Type B pancreatic cell (in vitro differentiated cells): ENCODE measurements around the gene NUP85. TPM values are rescaled to one million over a fixed set of nuclear protein-coding genes. Genes with fewer than 3 reads are reported as not detected.

Experiments used
- DNase-seq: peaks from one replicate; pipeline ENCODE4 v3.0.0; 2021; ENCODE audit warnings: mixed read lengths; ENCODE audit not compliant: unreplicated experiment; ENCODE audit errors: extremely low spot score
- H3K27ac Mint-ChIP-seq: 2 replicates; pipeline ENCODE4 v1.8.0; 2021; ENCODE audit warnings: mild to moderate bottlenecking, mixed read lengths
- H3K27me3 Mint-ChIP-seq: 2 replicates; pipeline ENCODE4 v1.8.0; 2021; ENCODE audit warnings: mixed read lengths
- H3K36me3 Mint-ChIP-seq: 2 replicates; pipeline ENCODE4 v1.8.0; 2021; ENCODE audit warnings: mixed read lengths
- H3K4me1 Mint-ChIP-seq: one replicate; pipeline ENCODE4 v1.8.0; 2021; ENCODE audit warnings: mixed read lengths; ENCODE audit not compliant: unreplicated experiment
- H3K4me3 Mint-ChIP-seq: 2 replicates; pipeline ENCODE4 v1.8.0; 2021; ENCODE audit warnings: mild to moderate bottlenecking, mixed read lengths
- H3K9me3 Mint-ChIP-seq: 2 replicates; pipeline ENCODE4 v1.8.0; 2021; ENCODE audit warnings: mixed read lengths
- total RNA-seq: library from RNA; stranded (reverse); gene quantifications from 2 replicates; pipeline ENCODE4 v1.2.1, GENCODE V29; 2021; ENCODE audit warnings: low replicate concordance
- TF ChIP-seq, protein P1 (sequence below): fragments of 200-600 bp; sonication (generic); conservative IDR thresholded peaks from 2 replicates; pipeline ENCODE4 v1.5.0; 2021; ENCODE audit warnings: antibody characterized with exemption, mild to moderate bottlenecking

The NUP85 gene
- total RNA-seq, 1 donor from 2014 or later: 84.1 TPM

- Mint-ChIP-seq H3K27me3 (no peaks in the 10 kb centered on the region), H3K4me1 (peaks cover 7% of the 10 kb centered on the region), H3K27ac (no peak overlapping the region), H3K9me3 (no peaks in the 10 kb centered on the region), H3K36me3 (peaks cover 10% of the 10 kb centered on the region), H3K4me3 (peak overlapping the region; percentile 65)
- no peak for DNase-seq
- TF ChIP-seq, protein P1, sequence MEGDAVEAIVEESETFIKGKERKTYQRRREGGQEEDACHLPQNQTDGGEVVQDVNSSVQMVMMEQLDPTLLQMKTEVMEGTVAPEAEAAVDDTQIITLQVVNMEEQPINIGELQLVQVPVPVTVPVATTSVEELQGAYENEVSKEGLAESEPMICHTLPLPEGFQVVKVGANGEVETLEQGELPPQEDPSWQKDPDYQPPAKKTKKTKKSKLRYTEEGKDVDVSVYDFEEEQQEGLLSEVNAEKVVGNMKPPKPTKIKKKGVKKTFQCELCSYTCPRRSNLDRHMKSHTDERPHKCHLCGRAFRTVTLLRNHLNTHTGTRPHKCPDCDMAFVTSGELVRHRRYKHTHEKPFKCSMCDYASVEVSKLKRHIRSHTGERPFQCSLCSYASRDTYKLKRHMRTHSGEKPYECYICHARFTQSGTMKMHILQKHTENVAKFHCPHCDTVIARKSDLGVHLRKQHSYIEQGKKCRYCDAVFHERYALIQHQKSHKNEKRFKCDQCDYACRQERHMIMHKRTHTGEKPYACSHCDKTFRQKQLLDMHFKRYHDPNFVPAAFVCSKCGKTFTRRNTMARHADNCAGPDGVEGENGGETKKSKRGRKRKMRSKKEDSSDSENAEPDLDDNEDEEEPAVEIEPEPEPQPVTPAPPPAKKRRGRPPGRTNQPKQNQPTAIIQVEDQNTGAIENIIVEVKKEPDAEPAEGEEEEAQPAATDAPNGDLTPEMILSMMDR: no peak
Observed at GRCh38 chr17:75208161-75208560, 2.7 kb downstream of the NUP85 start.

- H3K36me3 Mint-ChIP-seq: peaks cover 10% of the 10 kb centered on the region
Observed at GRCh38 chr17:75209061-75209460, 3.6 kb downstream of the NUP85 start.

DNA sequence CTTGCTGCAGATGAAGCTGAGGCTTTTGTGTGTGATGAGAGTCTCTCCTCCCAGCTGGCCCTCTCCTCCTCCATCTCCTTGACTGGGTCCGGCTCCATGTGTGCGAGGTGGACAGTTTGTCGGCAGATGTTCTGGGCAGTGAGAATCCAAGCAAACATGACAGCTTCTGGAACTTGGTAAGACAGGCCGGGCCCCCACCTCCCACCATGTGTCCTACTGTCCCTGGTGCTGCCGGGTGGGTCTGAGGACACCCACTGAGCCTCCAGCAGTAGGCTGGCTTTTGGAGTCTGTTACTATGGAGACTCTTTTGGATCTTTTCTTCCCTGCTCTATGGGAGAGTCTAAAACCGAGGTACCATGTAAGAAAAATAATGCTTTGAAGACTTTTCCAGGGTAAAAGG lies 12.7 kb downstream of the NUP85 start:
- Mint-ChIP-seq H3K4me3 (no peak overlapping the region), H3K27ac (no peak overlapping the region), H3K27me3 (no peaks in the 10 kb centered on the region), H3K36me3 (peaks cover 15% of the 10 kb centered on the region), H3K4me1 (no peaks in the 10 kb centered on the region), H3K9me3 (no peaks in the 10 kb centered on the region)
- TF ChIP-seq, protein P1: no peak
- DNase-seq: no peak

More at GRCh38 chr17:75209061-75209460, 3.6 kb downstream of the NUP85 start:
- TF ChIP-seq, protein P1: no peak
- no peaks in the 10 kb centered on the region for H3K9me3 Mint-ChIP-seq
- DNase-seq: no peak
- no peak overlapping the region for H3K27ac Mint-ChIP-seq
- no peaks in the 10 kb centered on the region for H3K27me3 Mint-ChIP-seq
- no peak overlapping the region for H3K4me3 Mint-ChIP-seq
- H3K4me1 Mint-ChIP-seq: peaks cover 7% of the 10 kb centered on the region

DNA sequence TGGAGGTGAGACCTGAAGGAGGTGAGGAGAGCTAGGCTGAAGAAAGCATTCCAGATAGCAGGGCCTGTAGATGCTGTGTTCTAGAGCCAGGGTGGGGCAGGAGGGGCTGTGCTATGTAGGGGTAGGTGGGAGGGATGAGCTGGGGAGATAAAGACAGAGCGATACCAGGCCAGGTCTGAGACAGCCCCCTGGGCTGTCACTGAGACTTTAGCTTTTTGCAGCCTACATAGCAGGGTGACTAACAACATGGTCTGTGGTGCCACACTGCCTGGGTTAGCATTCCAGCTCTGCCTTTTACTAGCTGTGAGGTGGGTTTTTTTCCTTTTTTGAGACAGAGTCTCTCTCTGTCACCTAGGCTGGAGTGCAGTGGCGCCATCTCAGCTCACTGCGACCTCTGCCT lies 14.3 kb downstream of the NUP85 start:
- no peak overlapping the region for H3K4me3 Mint-ChIP-seq
- H3K9me3 Mint-ChIP-seq: no peaks in the 10 kb centered on the region
- DNase-seq: no peak
- TF ChIP-seq, protein P1: no peak
- no peak overlapping the region for H3K27ac Mint-ChIP-seq
- no peaks in the 10 kb centered on the region for H3K4me1 Mint-ChIP-seq
- no peaks in the 10 kb centered on the region for H3K27me3 Mint-ChIP-seq
- peaks cover 15% of the 10 kb centered on the region for H3K36me3 Mint-ChIP-seq

DNA sequence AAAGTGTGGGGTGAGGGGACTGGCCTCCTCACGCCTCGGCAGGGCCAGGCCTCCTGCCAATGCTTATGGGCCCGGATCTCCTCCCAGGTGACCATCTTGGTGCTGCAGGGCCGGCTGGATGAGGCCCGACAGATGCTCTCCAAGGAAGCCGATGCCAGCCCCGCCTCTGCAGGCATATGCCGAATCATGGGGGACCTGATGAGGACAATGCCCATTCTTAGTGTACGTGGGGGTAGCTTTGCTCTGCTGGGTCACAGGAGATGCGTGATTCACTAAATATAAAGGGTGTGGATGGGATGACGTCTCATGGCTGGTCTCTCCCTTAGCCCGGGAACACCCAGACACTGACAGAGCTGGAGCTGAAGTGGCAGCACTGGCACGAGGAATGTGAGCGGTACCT lies 19.5 kb downstream of the NUP85 start:
- Mint-ChIP-seq H3K4me1 (no peaks in the 10 kb centered on the region), H3K9me3 (no peaks in the 10 kb centered on the region), H3K27me3 (no peaks in the 10 kb centered on the region), H3K36me3 (peaks cover 6% of the 10 kb centered on the region), H3K27ac (no peak overlapping the region), H3K4me3 (no peak overlapping the region)
- TF ChIP-seq, protein P1: no peak
- no peak for DNase-seq

DNA sequence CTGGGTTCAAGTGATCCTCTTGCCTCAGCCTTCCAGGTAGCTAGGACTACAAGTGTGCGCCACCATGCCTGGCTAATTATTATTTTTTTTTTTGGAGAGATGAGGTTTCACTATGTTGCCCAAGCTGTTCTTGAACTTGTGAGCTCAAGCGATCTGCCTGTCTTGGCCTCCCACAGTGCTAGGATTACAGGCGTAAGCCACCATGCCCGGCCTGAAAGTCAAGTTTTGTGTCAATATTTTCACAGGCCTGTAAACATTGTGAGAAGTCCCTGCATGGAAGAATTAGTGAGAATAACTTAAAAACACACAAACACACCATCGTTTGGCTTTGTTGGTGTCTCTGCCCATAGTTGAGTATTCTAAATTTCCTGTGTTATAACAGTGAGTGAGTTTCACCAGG lies 22.2 kb downstream of the NUP85 start:
- no peaks in the 10 kb centered on the region for H3K9me3 Mint-ChIP-seq
- no peak for DNase-seq
- no peaks in the 10 kb centered on the region for H3K4me1 Mint-ChIP-seq
- TF ChIP-seq, protein P1: no peak
- no peaks in the 10 kb centered on the region for H3K27me3 Mint-ChIP-seq
- H3K4me3 Mint-ChIP-seq: no peak overlapping the region
- peak overlapping the region; percentile 31 for H3K27ac Mint-ChIP-seq
- H3K36me3 Mint-ChIP-seq: peaks cover 5% of the 10 kb centered on the region
